H9 (cell line): ENCODE data around the gene PLD3. TPM values are rescaled to one million over a fixed set of nuclear protein-coding genes. Genes with fewer than 3 reads are reported as not detected.

Experiments
- DNase-seq: peaks from one replicate; pipeline ENCODE4 v3.0.0-alpha.2; 2017
- H2AFZ ChIP-seq: one replicate; pipeline ENCODE4 v1.6.1; 2013; ENCODE audit warnings: mild to moderate bottlenecking, low read length, control low read depth, moderate library complexity
- H2AK5ac ChIP-seq: 2 replicates; pipeline ENCODE4 v1.6.1; 2013; ENCODE audit warnings: low read length, control low read depth, mixed read lengths; ENCODE audit not compliant: insufficient read length
- H2BK120ac ChIP-seq: one replicate; pipeline ENCODE4 v1.6.1; 2013; ENCODE audit warnings: low read depth, mild to moderate bottlenecking, low read length, control low read depth, inconsistent platforms; ENCODE audit not compliant: poor library complexity, severe bottlenecking
- H2BK12ac ChIP-seq: 2 replicates; pipeline ENCODE4 v1.6.1; 2013; ENCODE audit warnings: low read length, control low read depth, mixed read lengths, low read depth; ENCODE audit not compliant: insufficient read length
- H2BK15ac ChIP-seq: 2 replicates; pipeline ENCODE4 v1.6.1; 2013; ENCODE audit warnings: low read depth, low read length, control low read depth
- H2BK20ac ChIP-seq: one replicate; pipeline ENCODE4 v1.6.1; 2013; ENCODE audit warnings: low read depth, mild to moderate bottlenecking, low read length, control low read depth, inconsistent platforms; ENCODE audit not compliant: poor library complexity, severe bottlenecking
- H2BK5ac ChIP-seq: 2 replicates; pipeline ENCODE4 v1.6.1; 2013; ENCODE audit warnings: low read length, control low read depth, mixed read lengths; ENCODE audit not compliant: insufficient read length
- H3K14ac ChIP-seq: 2 replicates; pipeline ENCODE4 v1.6.1; 2013; ENCODE audit warnings: low read length, control low read depth; ENCODE audit not compliant: insufficient read depth
- H3K18ac ChIP-seq: 2 replicates; pipeline ENCODE4 v1.6.1; 2013; ENCODE audit warnings: low read depth, mild to moderate bottlenecking, mixed read lengths, low read length, control low read depth; ENCODE audit not compliant: insufficient read length
- H3K23ac ChIP-seq: 2 replicates; pipeline ENCODE4 v1.6.1; 2013; ENCODE audit warnings: low read length, control low read depth, mixed read lengths, low read depth; ENCODE audit not compliant: insufficient read length
- H3K23me2 ChIP-seq: 2 replicates; pipeline ENCODE4 v1.6.1; 2013; ENCODE audit warnings: low read depth, mild to moderate bottlenecking, mixed read lengths, low read length, control low read depth; ENCODE audit not compliant: insufficient read length, poor library complexity, severe bottlenecking
- H3K27ac ChIP-seq: 2 replicates; pipeline ENCODE4 v1.5.1; 2013; ENCODE audit warnings: low read length, control low read depth, mixed read lengths, low read depth; ENCODE audit not compliant: insufficient read length
- H3K27me3 ChIP-seq: 2 replicates; pipeline ENCODE4 v1.6.1; 2013; ENCODE audit warnings: low read length, control low read depth, inconsistent platforms; ENCODE audit not compliant: insufficient read depth
- H3K4ac ChIP-seq: 2 replicates; pipeline ENCODE4 v1.6.1; 2013; ENCODE audit warnings: low read depth, mild to moderate bottlenecking, control low read depth, inconsistent platforms, low read length, moderate library complexity
- H3K4me1 ChIP-seq: 2 replicates; pipeline ENCODE4 v1.6.1; 2013; ENCODE audit warnings: low read length, control low read depth, inconsistent platforms; ENCODE audit not compliant: insufficient read depth
- H3K4me2 ChIP-seq: 2 replicates; pipeline ENCODE4 v1.6.1; 2013; ENCODE audit warnings: low read length, control low read depth, mixed read lengths; ENCODE audit not compliant: insufficient read length, insufficient read depth
- H3K56ac ChIP-seq: 2 replicates; pipeline ENCODE4 v1.6.1; 2013; ENCODE audit warnings: low read depth, mild to moderate bottlenecking, mixed read lengths, low read length, control low read depth; ENCODE audit not compliant: insufficient read length
- H3K79me1 ChIP-seq: 2 replicates; pipeline ENCODE4 v1.6.1; 2013; ENCODE audit warnings: low read depth, mild to moderate bottlenecking, moderate library complexity, low read length, control low read depth, inconsistent platforms; ENCODE audit not compliant: insufficient read depth, poor library complexity, severe bottlenecking
- H3K79me2 ChIP-seq: 2 replicates; pipeline ENCODE4 v1.6.1; 2013; ENCODE audit warnings: low read length, control low read depth, inconsistent platforms; ENCODE audit not compliant: insufficient read depth
- H3K9ac ChIP-seq: 2 replicates; pipeline ENCODE4 v1.6.1; 2013; ENCODE audit warnings: low read length, control low read depth, mixed read lengths; ENCODE audit not compliant: insufficient read length; ENCODE audit errors: extremely low read depth
- H3K9me3 ChIP-seq: one replicate; pipeline ENCODE4 v1.6.1; 2013; ENCODE audit warnings: low read depth, low read length, inconsistent platforms; ENCODE audit not compliant: control insufficient read depth
- H3T11ph ChIP-seq: one replicate; pipeline ENCODE4 v1.6.1; 2013; ENCODE audit warnings: mild to moderate bottlenecking, low read length, control low read depth, inconsistent platforms
- H4K20me1 ChIP-seq: one replicate; pipeline ENCODE4 v1.6.1; 2013; ENCODE audit not compliant: control insufficient read depth, insufficient read length, insufficient read depth
- H4K5ac ChIP-seq: 2 replicates; pipeline ENCODE4 v1.6.1; 2013; ENCODE audit warnings: low read depth, mild to moderate bottlenecking, mixed read lengths, low read length, control low read depth; ENCODE audit not compliant: insufficient read length
- H4K8ac ChIP-seq: replicated peaks from 2 replicates; pipeline ENCODE4 v1.6.1; 2013; ENCODE audit warnings: low read length, control low read depth, mixed read lengths, low read depth; ENCODE audit not compliant: insufficient read length
- H4K91ac ChIP-seq: 2 replicates; pipeline ENCODE4 v1.6.1; 2013; ENCODE audit warnings: low read depth, mild to moderate bottlenecking, moderate library complexity, mixed read lengths, low read length, control low read depth; ENCODE audit not compliant: insufficient read length
- H3K27ac Mint-ChIP-seq, 3 experiments: 2 replicates in 2 of 3; 3 replicates in 1 of 3; pipeline ENCODE4 v1.8.0; 2020 to 2021; ENCODE audit warnings: mixed read lengths in 3 of 3, mild to moderate bottlenecking in 1 of 3, moderate library complexity in 1 of 3
- H3K27me3 Mint-ChIP-seq: 2 replicates; pipeline ENCODE4 v1.8.0; 2021; ENCODE audit warnings: low read depth, mild to moderate bottlenecking, moderate library complexity, mixed read lengths
- H3K36me3 Mint-ChIP-seq, 3 experiments: 2 replicates in 2 of 3; 3 replicates in 1 of 3; pipeline ENCODE4 v1.8.0; 2020 to 2021; ENCODE audit warnings: low read depth in 3 of 3, mixed read lengths in 3 of 3; ENCODE audit not compliant: insufficient read depth in 1 of 3
- H3K4me1 Mint-ChIP-seq, 2 experiments: 2 replicates each; pipeline ENCODE4 v1.8.0; 2020; ENCODE audit warnings: mixed read lengths in 2 of 2
- H3K4me3 Mint-ChIP-seq, 2 experiments: 2 replicates in 1 of 2; 3 replicates in 1 of 2; pipeline ENCODE4 v1.8.0; 2020 to 2021; ENCODE audit warnings: mild to moderate bottlenecking in 2 of 2, mixed read lengths in 2 of 2, moderate library complexity in 1 of 2
- H3K9me3 Mint-ChIP-seq, 2 experiments: 2 replicates in 1 of 2; 3 replicates in 1 of 2; pipeline ENCODE4 v1.8.0; 2020; ENCODE audit warnings: mild to moderate bottlenecking in 2 of 2, mixed read lengths in 2 of 2, moderate library complexity in 1 of 2
- WGBS: extraction: QIAGEN DNeasy Blood & Tissue Kit; methylation state at CpG from one replicate; pipeline ENCODE4 v1.1.7; 2013; ENCODE audit warnings: missing lambda C conversion rate, low lambda C conversion rate, mixed read lengths; ENCODE audit not compliant: insufficient read length; ENCODE audit errors: extremely low coverage; 5-methylcytosine and 5-hydroxymethylcytosine counted together
- total RNA-seq: library from RNA; stranded (reverse); gene quantifications from 2 replicates; pipeline ENCODE4 v1.2.1, GENCODE V29; 2021
- TF ChIP-seq, protein P1 (sequence below): fragments of 200-600 bp; sonication (generic); conservative IDR thresholded peaks from 3 replicates; pipeline ENCODE4 v1.8.0; 2021; ENCODE audit warnings: antibody characterized with exemption, mild to moderate bottlenecking

Gene PLD3
- total RNA-seq, 1 experiment from 2014 or later: 194 TPM

DNA sequence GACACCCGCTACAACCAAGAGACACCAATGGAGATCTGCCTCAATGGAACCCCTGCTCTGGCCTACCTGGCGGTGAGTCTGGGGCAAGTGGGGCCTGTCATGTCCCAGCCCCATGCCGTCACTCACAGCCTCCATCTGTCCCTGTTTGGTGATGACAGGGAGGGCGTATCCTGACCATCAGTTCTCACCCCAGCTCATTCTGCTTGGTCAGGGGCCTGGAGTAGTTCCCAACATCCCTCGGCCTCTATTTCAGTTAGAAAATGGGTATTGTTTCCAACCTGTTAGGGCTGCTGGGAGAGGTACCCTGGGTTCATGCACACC is 23.3 kb downstream of the PLD3 start:
- no peaks in the 10 kb centered on the region for H3K27me3 ChIP-seq
- Mint-ChIP-seq H3K4me1 (peaks cover 7 to 9% of the 10 kb centered on the region in 2 experiments), H3K4me3 (no peak overlapping the region), H3K27ac (no peak overlapping the region; a peak in 1 of 7 replicates), H3K9me3 (no peaks in the 10 kb centered on the region), H3K27me3 (no peaks in the 10 kb centered on the region), H3K36me3 (peaks cover 27 to 73% (median 73%) of the 10 kb centered on the region in 3 experiments)
- WGBS: no CpG with 5 or more reads among the region's 5 CpGs
- H3K14ac ChIP-seq: no peak overlapping the region; the same call in 1 of the 2 replicates
- no peaks in the 10 kb centered on the region for H3K23me2 ChIP-seq
- no peak overlapping the region for H2BK120ac ChIP-seq
- H2BK20ac ChIP-seq: no peak overlapping the region
- no peaks in the 10 kb centered on the region for H3K79me2 ChIP-seq
- no peak overlapping the region for H3T11ph ChIP-seq
- no peaks in the 10 kb centered on the region for H4K20me1 ChIP-seq
- TF ChIP-seq, protein P1, sequence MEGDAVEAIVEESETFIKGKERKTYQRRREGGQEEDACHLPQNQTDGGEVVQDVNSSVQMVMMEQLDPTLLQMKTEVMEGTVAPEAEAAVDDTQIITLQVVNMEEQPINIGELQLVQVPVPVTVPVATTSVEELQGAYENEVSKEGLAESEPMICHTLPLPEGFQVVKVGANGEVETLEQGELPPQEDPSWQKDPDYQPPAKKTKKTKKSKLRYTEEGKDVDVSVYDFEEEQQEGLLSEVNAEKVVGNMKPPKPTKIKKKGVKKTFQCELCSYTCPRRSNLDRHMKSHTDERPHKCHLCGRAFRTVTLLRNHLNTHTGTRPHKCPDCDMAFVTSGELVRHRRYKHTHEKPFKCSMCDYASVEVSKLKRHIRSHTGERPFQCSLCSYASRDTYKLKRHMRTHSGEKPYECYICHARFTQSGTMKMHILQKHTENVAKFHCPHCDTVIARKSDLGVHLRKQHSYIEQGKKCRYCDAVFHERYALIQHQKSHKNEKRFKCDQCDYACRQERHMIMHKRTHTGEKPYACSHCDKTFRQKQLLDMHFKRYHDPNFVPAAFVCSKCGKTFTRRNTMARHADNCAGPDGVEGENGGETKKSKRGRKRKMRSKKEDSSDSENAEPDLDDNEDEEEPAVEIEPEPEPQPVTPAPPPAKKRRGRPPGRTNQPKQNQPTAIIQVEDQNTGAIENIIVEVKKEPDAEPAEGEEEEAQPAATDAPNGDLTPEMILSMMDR: no peak
- H3K9me3 ChIP-seq: no peaks in the 10 kb centered on the region
- no peak overlapping the region for H2AK5ac ChIP-seq
- H3K9ac ChIP-seq: no peak overlapping the region
- H3K4me2 ChIP-seq: no peak overlapping the region
- H3K79me1 ChIP-seq: no peaks in the 10 kb centered on the region
- H3K18ac ChIP-seq: no peak overlapping the region
- no peak for DNase-seq
- no peaks in the 10 kb centered on the region for H3K4me1 ChIP-seq
- no peak overlapping the region for H2BK5ac ChIP-seq
- no peak overlapping the region for H3K56ac ChIP-seq
- no peak overlapping the region for H4K8ac ChIP-seq
- no peak overlapping the region for H3K23ac ChIP-seq
- H4K91ac ChIP-seq: no peak overlapping the region
- H4K5ac ChIP-seq: no peak overlapping the region
- H3K27ac ChIP-seq: no peak overlapping the region
- H2BK12ac ChIP-seq: no peak overlapping the region
- H2AFZ ChIP-seq: no peak overlapping the region
- no peak overlapping the region for H2BK15ac ChIP-seq
- no peak overlapping the region for H3K4ac ChIP-seq
